Activated CD8-positive, alpha-beta memory T cell treated with anti-CD3 and anti-CD28 coated beads, Interleukin-2, amount 50 U/mL, for 24 hours (primary cell): ENCODE results near the gene BAIAP2L2.

Experiments used
- DNase-seq: peaks from one replicate; pipeline ENCODE4 v3.0.0-alpha.2; 2020; ENCODE audit errors: extremely low read depth

The BAIAP2L2 gene

GRCh38 chr22:38107692-38108515 lies 2.6 kb downstream of the BAIAP2L2 start:
- no peak for DNase-seq

GRCh38 chr22:38106814-38107578 lies 3.5 kb downstream of the BAIAP2L2 start:
- no peak for DNase-seq

- DNase-seq = no peak
Measured at GRCh38 chr22:38104084-38104483, 6.4 kb downstream of the BAIAP2L2 start.

- DNase-seq = no peak
Measured at GRCh38 chr22:38103641-38104040, 6.8 kb downstream of the BAIAP2L2 start.

GRCh38 chr22:38098410-38099249 lies 11.9 kb downstream of the BAIAP2L2 start:
- no peak for DNase-seq

- no peak for DNase-seq
Measured at GRCh38 chr22:38097557-38098409, 12.7 kb downstream of the BAIAP2L2 start.

GRCh38 chr22:38097058-38097457 lies 13.4 kb downstream of the BAIAP2L2 start:
- no peak for DNase-seq

GRCh38 chr22:38089474-38089851 lies 21.0 kb downstream of the BAIAP2L2 start:
- no peak for DNase-seq

- DNase-seq = no peak
Measured at GRCh38 chr22:38088629-38089473, 21.6 kb downstream of the BAIAP2L2 start.

GRCh38 chr22:38087855-38088254 lies 22.6 kb downstream of the BAIAP2L2 start:
- no peak for DNase-seq

- no peak for DNase-seq
Measured at GRCh38 chr22:38086942-38087341, 23.5 kb downstream of the BAIAP2L2 start.

GRCh38 chr22:38086001-38086845 lies 24.3 kb downstream of the BAIAP2L2 start:
- DNase-seq = no peak

GRCh38 chr22:38085501-38085900 lies 25.0 kb downstream of the BAIAP2L2 start:
- DNase-seq = no peak

GRCh38 chr22:38085056-38085455 lies 25.4 kb downstream of the BAIAP2L2 start:
- no peak for DNase-seq

- no peak for DNase-seq
Measured at GRCh38 chr22:38083931-38084631, 26.4 kb downstream of the BAIAP2L2 start, which contains the start of gene SLC16A8. Gene SLC16A8, minus strand, starts transcription at chr22:38084184. Its CDS starts 1,311 bp downstream, at chr22:38082873.

- DNase-seq = no peak
Measured at GRCh38 chr22:38082986-38083710, 27.3 kb downstream of the BAIAP2L2 start.

- DNase-seq = no peak
Measured at GRCh38 chr22:38081941-38082828, 28.3 kb downstream of the BAIAP2L2 start.
